WTC11 (cell line): Measurements from ENCODE around the gene SLC38A6. TPM values are rescaled to one million over a fixed set of nuclear protein-coding genes. Genes with fewer than 3 reads are reported as not detected.
A peak's percentile ranks its signal among the peaks of the same experiment; 100 is the strongest.

Source experiments
- ATAC-seq: fragments of 200-7000 bp; cut with Tn5 transposase; 2 replicates; pipeline ENCODE4 v1.10.0; 2021; ENCODE audit warnings: mild to moderate bottlenecking, moderate library complexity
- Bru-seq: library from RNA; stranded (reverse); fragments of 400-500 nt; gene quantifications from one replicate; lab custom pipeline; 2021; lab: Mats Ljungman, UMichigan
- CTCF ChIA-PET: fragments of 300-600 bp; sonication (Branson Sonifier 250); formaldehyde crosslinking; loops from one replicate; lab custom pipeline; 2021; ENCODE audit warnings: antibody characterized with exemption; lab: Charles Lee
- POLR2A ChIA-PET: fragments of 350-600 bp; sonication (Branson Sonifier 250); formaldehyde crosslinking; loops from one replicate; lab custom pipeline; 2021; ENCODE audit warnings: antibody characterized with exemption; lab: Charles Lee
- DNase-seq: peaks from one replicate; pipeline ENCODE4 v3.0.0; 2021; ENCODE audit warnings: low spot score
- H3K27ac Mint-ChIP-seq: 2 replicates; pipeline ENCODE4 v1.8.0; 2021; ENCODE audit warnings: mixed read lengths
- H3K27me3 Mint-ChIP-seq: 2 replicates; pipeline ENCODE4 v1.8.0; 2021; ENCODE audit warnings: low read depth, mild to moderate bottlenecking, moderate library complexity, mixed read lengths
- H3K36me3 Mint-ChIP-seq: 2 replicates; pipeline ENCODE4 v1.8.0; 2021; ENCODE audit warnings: mixed read lengths
- H3K4me1 Mint-ChIP-seq: 2 replicates; pipeline ENCODE4 v1.8.0; 2022; ENCODE audit warnings: mixed read lengths
- H3K4me3 Mint-ChIP-seq: 2 replicates; pipeline ENCODE4 v1.8.0; 2021; ENCODE audit warnings: mild to moderate bottlenecking, moderate library complexity, mixed read lengths
- H3K9me3 Mint-ChIP-seq: 2 replicates; pipeline ENCODE4 v1.8.0; 2021; ENCODE audit warnings: mixed read lengths
- AFF4 ChIP-seq: sonication (generic); formaldehyde crosslinking; IDR thresholded peaks from 2 replicates; pipeline ENCODE4 v1.8.1; 2023; ENCODE audit warnings: mild to moderate bottlenecking, missing genetic modification reagents, borderline replicate concordance
- ATF2 ChIP-seq: sonication (generic); formaldehyde crosslinking; IDR thresholded peaks from 2 replicates; pipeline ENCODE4 v1.8.1; 2022; ENCODE audit warnings: low read depth, missing genetic modification reagents, borderline replicate concordance
- EMX1 ChIP-seq: fragments of 250-450 bp; sonication (Bioruptor Pico); IDR thresholded peaks from 2 replicates; pipeline ENCODE4 v1.8.0; 2021; ENCODE audit warnings: mild to moderate bottlenecking
- ETV6 ChIP-seq: sonication (generic); formaldehyde crosslinking; IDR thresholded peaks from 2 replicates; pipeline ENCODE4 v1.8.1; 2022; ENCODE audit warnings: mild to moderate bottlenecking, missing genetic modification reagents
- HMGXB4 ChIP-seq: sonication (generic); formaldehyde crosslinking; IDR thresholded peaks from 2 replicates; pipeline ENCODE4 v1.8.1; 2023; ENCODE audit warnings: mild to moderate bottlenecking, moderate library complexity, missing genetic modification reagents
- JUN ChIP-seq: sonication (generic); formaldehyde crosslinking; IDR thresholded peaks from 2 replicates; pipeline ENCODE4 v1.8.0; 2023; ENCODE audit warnings: mild to moderate bottlenecking, missing genetic modification reagents
- MAX ChIP-seq: sonication (generic); formaldehyde crosslinking; IDR thresholded peaks from 2 replicates; pipeline ENCODE4 v1.8.0; 2022; ENCODE audit warnings: mild to moderate bottlenecking, missing genetic modification reagents
- NR3C1 ChIP-seq: sonication (generic); formaldehyde crosslinking; conservative IDR thresholded peaks from 2 replicates; pipeline ENCODE4 v1.8.1; 2023; ENCODE audit warnings: low read depth, mild to moderate bottlenecking, missing genetic modification reagents
- PRRX2 ChIP-seq: fragments of 250-450 bp; sonication (Bioruptor Pico); IDR thresholded peaks from 2 replicates; pipeline ENCODE4 v1.8.0; 2021; ENCODE audit warnings: mild to moderate bottlenecking
- SMAD3 ChIP-seq: sonication (generic); formaldehyde crosslinking; IDR thresholded peaks from 2 replicates; pipeline ENCODE4 v1.8.0; 2022; ENCODE audit warnings: missing genetic modification reagents, mild to moderate bottlenecking, borderline replicate concordance
- SMAD4 ChIP-seq: sonication (generic); formaldehyde crosslinking; IDR thresholded peaks from 2 replicates; pipeline ENCODE4 v1.8.0; 2022; ENCODE audit warnings: mild to moderate bottlenecking, missing genetic modification reagents
- ZBTB43 ChIP-seq: sonication (generic); formaldehyde crosslinking; IDR thresholded peaks from 2 replicates; pipeline ENCODE4 v1.8.1; 2023; ENCODE audit warnings: mild to moderate bottlenecking, missing genetic modification reagents
- ZNF121 ChIP-seq: sonication (generic); formaldehyde crosslinking; IDR thresholded peaks from 2 replicates; pipeline ENCODE4 v1.8.0; 2023; ENCODE audit warnings: missing genetic modification reagents
- ZNF416 ChIP-seq: fragments of 250-450 bp; sonication (Bioruptor Pico); IDR thresholded peaks from 2 replicates; pipeline ENCODE4 v1.9.0; 2021; ENCODE audit warnings: mild to moderate bottlenecking, inconsistent platforms
- ZNF512 ChIP-seq: sonication (generic); formaldehyde crosslinking; IDR thresholded peaks from 2 replicates; pipeline ENCODE4 v1.8.1; 2022; ENCODE audit warnings: missing genetic modification reagents, borderline replicate concordance
- ZNF532 ChIP-seq: fragments of 250-450 bp; sonication (Bioruptor Pico); IDR thresholded peaks from 2 replicates; pipeline ENCODE4 v1.9.0; 2021; ENCODE audit warnings: mild to moderate bottlenecking, borderline replicate concordance
- long read RNA-seq, 3 experiments: library from RNA in 1 of 3; library from capped mRNA in 1 of 3; library from polyadenylated mRNA in 1 of 3; unstranded in 2 of 3; stranded (forward) in 1 of 3; transcript quantifications; one replicate each; pipeline ENCODE4 v2.0.0, GENCODE V29; 2021
- total RNA-seq: library from RNA; stranded (reverse); gene quantifications from 3 replicates; pipeline ENCODE4 v1.2.3, GENCODE V29; 2021

The SLC38A6 gene
- 8.7 to 11.7 TPM (median 8.8 TPM) in 3 replicates for total RNA-seq
- Bru-seq, nascent RNA: percentile 68 among the genes with signal in this experiment
- long read RNA-seq, experiment 1, transcript SLC38A6-201 (16 exons, 1,688 nt): major isoform, 10 of 34 reads
- long read RNA-seq, experiment 1, partial matches to known transcripts: 3 of 34 reads
- long read RNA-seq, experiment 1, other reads (novel, unspliced or antisense): 20 of 34 reads
- long read RNA-seq, experiment 2, partial matches to known transcripts: 2 of 21 reads
- long read RNA-seq, experiment 2, other reads (novel, unspliced or antisense): 14 of 21 reads
- long read RNA-seq, experiment 3, transcript SLC38A6-201 (16 exons, 1,688 nt): major isoform, 6 of 21 reads
- long read RNA-seq, experiment 3, partial matches to known transcripts: 3 of 21 reads
- long read RNA-seq, experiment 3, other reads (novel, unspliced or antisense): 10 of 21 reads

- ChIA-PET POLR2A (interaction anchor here (0.9 to 1.5 kb wide), 3 partner anchors 258 to 889 kb away, joined by 3 to 12 read pairs (median 3); partner anchors contain the start of genes PCNX4 and SIX4), CTCF (interaction anchor here (0.9 to 2.3 kb wide), 5 partner anchors 258 to 356 kb away, joined by 3 to 6 read pairs (median 3); no protein-coding TSS in a partner anchor)
- Mint-ChIP-seq H3K27ac (no peak within 1 kb of the TSS), H3K4me1 (peaks cover 12% of the 10 kb centered on the region), H3K27me3 (no peaks in the 10 kb centered on the region), H3K9me3 (no peaks in the 10 kb centered on the region), H3K36me3 (peaks cover 17% of the 10 kb centered on the region), H3K4me3 (no peak within 1 kb of the TSS)
- ATAC-seq (peak; percentile 97), DNase-seq (peak; percentile 93)
- TF ChIP-seq SMAD3 (CRISPR knock-in tag) (peak; percentile 76; the same call in 1 of the 2 replicates), ETV6 (CRISPR knock-in tag) (peak; percentile 92), ZNF512 (CRISPR knock-in tag) (no peak), SMAD4 (CRISPR knock-in tag) (no peak), PRRX2 (no peak), JUN (CRISPR knock-in tag) (no peak), ZNF532 (no peak), AFF4 (CRISPR knock-in tag) (peak; percentile 76; the same call in 1 of the 2 replicates), ATF2 (no peak), ZBTB43 (CRISPR knock-in tag) (0 out of 2 replicates have a peak, but pooled peaks have one; percentile 84), ZNF416 (CRISPR knock-in tag) (no peak), NR3C1 (CRISPR knock-in tag) (0 out of 2 replicates have a peak, but pooled peaks have one; percentile 34), EMX1 (CRISPR knock-in tag) (no peak), MAX (CRISPR knock-in tag) (peak; percentile 67; the same call in 1 of the 2 replicates), ZNF121 (CRISPR knock-in tag) (no peak), HMGXB4 (CRISPR knock-in tag) (peak; percentile 52; the same call in 1 of the 2 replicates)
Measured at GRCh38 chr14:60980811-60981632, at the start of gene SLC38A6, which contains the start of gene TRMT5. SLC38A6 (plus strand) TSS chr14:60981245; CDS start chr14:60981278, 33 bp downstream. TRMT5 (minus strand) TSS chr14:60981079; CDS start chr14:60980973, 106 bp downstream.
